HUDEP-2 (cell line): ENCODE data around the gene CCNL1.
"Not testable (repeated sequence)": the region's sequence is repeated elsewhere in the genome, so short reads cannot be mapped to it uniquely, and the experiment has no call there.

ENCODE experiments used
- DNase-seq, 76 experiments: peaks; one replicate each; lab custom pipeline; 2025; ENCODE audit not compliant: unreplicated experiment in 76 of 76; lab: John Stamatoyannopoulos, UW

Gene CCNL1

GRCh38 chr3:157159762-157160657, at the start of gene CCNL1:
Gene CCNL1 (minus strand): TSS chr3:157160147. CDS start chr3:157160094, 53 bp downstream.
- DNase-seq: peak; percentile 13 to 94 (median 89)

GRCh38 chr3:157204880-157205279, 44.9 kb upstream of the CCNL1 start:
- no peak for DNase-seq

- DNase-seq: peak in 1 of 76 experiments; percentile 0
These were observed 44.5 kb upstream of the CCNL1 start for GRCh38 chr3:157204431-157204830.

- DNase-seq: peak in 18 of 76 experiments; percentile 2 to 46 (median 19)
These were observed 41.8 kb upstream of the CCNL1 start for GRCh38 chr3:157201648-157202278.

- no peak for DNase-seq
These were observed 39.9 kb upstream of the CCNL1 start for GRCh38 chr3:157199841-157200240.

GRCh38 chr3:157195965-157196364, 36.0 kb upstream of the CCNL1 start:
- DNase-seq: no peak

GRCh38 chr3:157191149-157191548, 31.2 kb upstream of the CCNL1 start:
- not testable (repeated sequence) for DNase-seq

- no peak for DNase-seq
These were observed 30.5 kb upstream of the CCNL1 start for GRCh38 chr3:157190380-157190872.

- no peak for DNase-seq
These were observed 28.4 kb upstream of the CCNL1 start for GRCh38 chr3:157188391-157188790.

GRCh38 chr3:157182879-157183278, 22.9 kb upstream of the CCNL1 start:
- DNase-seq: no peak

- DNase-seq: peak in 3 of 76 experiments; percentile 6 to 33 (median 11)
These were observed 20.3 kb upstream of the CCNL1 start for GRCh38 chr3:157180262-157180661.

GRCh38 chr3:157179365-157179803, 19.4 kb upstream of the CCNL1 start:
- no peak for DNase-seq

GRCh38 chr3:157178503-157179364, 18.8 kb upstream of the CCNL1 start:
- DNase-seq: not testable (repeated sequence)

- DNase-seq: peak in 7 of 76 experiments; percentile 5 to 37 (median 16)
These were observed 18.0 kb upstream of the CCNL1 start for GRCh38 chr3:157177801-157178453.

- DNase-seq: no peak
These were observed 17.0 kb upstream of the CCNL1 start for GRCh38 chr3:157176934-157177333.

GRCh38 chr3:157175691-157176507, 16.0 kb upstream of the CCNL1 start:
- peak in 1 of 76 experiments; percentile 13 for DNase-seq

- DNase-seq: peak; percentile 39 to 100 (median 96)
These were observed 14.9 kb upstream of the CCNL1 start for GRCh38 chr3:157174649-157175498.

GRCh38 chr3:157174290-157174648, 14.3 kb upstream of the CCNL1 start:
- DNase-seq: peak in 6 of 76 experiments; percentile 20 to 50 (median 27)
